Cardiac muscle cell (in vitro differentiated cells and primary cell): ENCODE results near the gene SGO2. TPM values are rescaled to one million over a fixed set of nuclear protein-coding genes. Genes with fewer than 3 reads are reported as not detected.
A peak's percentile ranks its signal among the peaks of the same experiment; 100 is the strongest.

Experiments
- DNase-seq, 2 donors: peaks; one replicate each; pipeline versions ENCODE4 v3.0.0 to v3.0.0-alpha.2; 2010 to 2017; ENCODE audit warnings: low read depth in 1 of 2, low spot score in 1 of 2
- H3K27ac ChIP-seq: fragments of 200-600 bp; sonication (generic); 2 replicates; pipeline ENCODE4 v1.5.1; 2016
- H3K27me3 ChIP-seq: fragments of 200-600 bp; sonication (generic); 2 replicates; pipeline ENCODE4 v1.6.0; 2016; ENCODE audit warnings: control low read depth
- H3K36me3 ChIP-seq: fragments of 200-600 bp; sonication (generic); 2 replicates; pipeline ENCODE4 v1.5.1; 2016; ENCODE audit warnings: control low read depth
- H3K4me1 ChIP-seq: fragments of 200-600 bp; sonication (generic); 2 replicates; pipeline ENCODE4 v1.8.1; 2017; ENCODE audit warnings: low read depth, mild to moderate bottlenecking, mixed run types
- H3K4me3 ChIP-seq: fragments of 200-600 bp; sonication (generic); 2 replicates; pipeline ENCODE4 v1.5.1; 2016; ENCODE audit warnings: mild to moderate bottlenecking
- H3K9me3 ChIP-seq: fragments of 200-600 bp; sonication (generic); 2 replicates; pipeline ENCODE4 v1.5.1; 2017; ENCODE audit warnings: low read depth, mild to moderate bottlenecking, control low read depth
- CTCF ChIP-seq: IDR thresholded peaks from 2 replicates; pipeline ENCODE4 v1.5.1; 2012; ENCODE audit warnings: low read depth, mild to moderate bottlenecking, low read length
- polyA plus RNA-seq: library from polyadenylated mRNA; unstranded; fragments of >200 nt; fragmentation: Nextera tagmentation; extraction: Ambion mirVana; gene quantifications from 2 replicates; pipeline ENCODE4 v1.2.1, GENCODE V29; 2016
- total RNA-seq: library from RNA; depleted of rRNA; stranded (reverse); fragments of >200 nt; gene quantifications from 2 replicates; pipeline ENCODE4 v1.2.3, GENCODE V29; 2016

The SGO2 gene
- total and polyA plus RNA-seq, 2 experiments from 2014 or later: 8.1 to 13.9 TPM

DNA sequence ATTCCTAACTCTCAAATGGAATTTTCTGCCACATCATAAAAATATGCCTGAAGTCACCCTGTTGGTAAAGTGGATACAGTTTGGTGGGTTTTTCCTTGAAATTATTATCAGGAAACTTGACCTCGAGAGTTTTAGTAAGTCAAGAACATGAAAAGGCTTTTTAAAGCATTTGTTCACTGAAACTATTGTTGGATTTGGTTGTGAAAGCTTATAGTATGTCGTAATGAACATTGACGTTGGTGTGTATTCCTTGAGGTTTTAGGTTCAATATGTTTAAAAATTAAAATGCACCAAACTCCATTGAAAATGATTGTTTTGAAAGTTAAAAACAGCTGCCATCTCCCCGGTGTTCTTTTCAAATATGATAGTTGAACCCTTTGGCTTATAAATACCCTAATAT, 90.6 kb downstream of the SGO2 start:
- H3K27me3 ChIP-seq: no peaks in the 10 kb centered on the region
- no peak overlapping the region for H3K27ac ChIP-seq
- TF ChIP-seq CTCF: no peak
- peak in 1 of 2 donors; percentile 67 for DNase-seq
- H3K4me1 ChIP-seq: no peaks in the 10 kb centered on the region
- no peaks in the 10 kb centered on the region for H3K9me3 ChIP-seq
- H3K4me3 ChIP-seq: no peak overlapping the region
- H3K36me3 ChIP-seq: no peaks in the 10 kb centered on the region

DNA sequence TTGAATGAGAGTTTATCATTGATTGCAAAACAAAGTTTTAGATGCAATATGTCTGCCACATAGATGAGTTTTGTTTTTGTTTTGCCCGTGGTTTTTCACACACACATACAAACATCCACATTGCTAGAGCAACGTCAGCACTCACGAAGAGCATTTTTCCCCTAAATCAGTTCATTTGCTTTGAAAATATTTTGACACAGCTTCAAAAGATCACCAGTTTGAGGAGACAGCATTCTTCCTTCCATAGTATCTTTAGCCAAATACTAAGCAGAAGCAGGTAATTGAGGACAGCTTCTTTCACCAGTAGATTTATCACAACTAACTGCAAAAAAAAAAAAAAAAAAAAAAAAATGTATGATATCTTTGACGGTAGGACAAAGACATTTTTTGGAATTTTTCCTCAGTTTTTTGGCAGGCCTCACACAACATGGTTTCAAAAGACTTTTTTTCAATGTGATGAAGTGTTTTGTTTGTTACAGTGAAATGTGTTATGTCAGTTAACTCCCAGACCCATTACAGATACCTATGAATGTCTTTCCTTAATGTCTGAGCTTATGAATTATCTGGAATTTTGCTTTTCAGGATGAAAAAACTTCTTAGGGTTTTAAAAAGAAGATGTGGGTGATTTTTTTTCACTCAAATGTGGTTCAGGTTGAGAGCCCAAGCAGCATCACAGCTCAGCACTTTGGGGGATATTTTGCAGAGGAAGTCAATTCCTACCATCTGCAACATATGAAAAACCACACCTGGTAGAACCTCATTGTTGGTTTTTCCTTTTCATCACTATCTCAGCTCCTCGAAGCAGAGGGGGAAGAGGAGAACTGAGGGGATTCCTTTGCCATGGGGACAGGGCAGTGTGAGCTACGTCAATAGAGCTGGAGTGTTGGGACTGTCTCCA, 91.4 kb downstream of the SGO2 start:
- no peaks in the 10 kb centered on the region for H3K4me1 ChIP-seq
- peak in 1 of 2 donors; percentile 82 for DNase-seq
- H3K9me3 ChIP-seq: no peaks in the 10 kb centered on the region
- H3K27ac ChIP-seq: no peak overlapping the region
- no peak for TF ChIP-seq CTCF
- H3K36me3 ChIP-seq: no peaks in the 10 kb centered on the region
- H3K4me3 ChIP-seq: no peak overlapping the region
- no peaks in the 10 kb centered on the region for H3K27me3 ChIP-seq

DNA sequence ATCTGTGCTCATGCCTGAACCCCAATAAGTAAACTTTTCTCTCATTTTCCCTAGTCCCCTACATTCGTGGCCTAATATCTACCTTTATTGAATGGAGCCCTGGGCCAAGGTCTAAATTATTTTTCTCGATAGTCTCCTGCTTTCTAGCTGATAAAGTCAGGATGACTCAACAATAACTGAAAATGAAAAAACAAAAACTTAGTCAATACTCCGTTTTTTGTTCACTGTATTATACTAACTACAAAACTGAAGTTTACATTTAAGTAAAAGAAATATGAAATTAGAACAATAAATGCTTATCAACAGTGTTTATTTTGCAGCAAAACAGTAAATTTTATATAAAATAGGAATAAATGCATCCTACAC, 92.0 kb downstream of the SGO2 start:
- no peak overlapping the region for H3K27ac ChIP-seq
- DNase-seq: no peak
- no peak for TF ChIP-seq CTCF
- H3K4me3 ChIP-seq: no peak overlapping the region
- no peaks in the 10 kb centered on the region for H3K27me3 ChIP-seq
- H3K36me3 ChIP-seq: no peaks in the 10 kb centered on the region
- H3K9me3 ChIP-seq: no peaks in the 10 kb centered on the region
- no peaks in the 10 kb centered on the region for H3K4me1 ChIP-seq

GRCh38 chr2:200618590-200619021, 92.6 kb downstream of the SGO2 start:
- Histone ChIP-seq H3K4me3 (no peak overlapping the region), H3K36me3 (no peaks in the 10 kb centered on the region)
- DNase-seq: peak in 1 of 2 donors; percentile 87

GRCh38 chr2:200619279-200619678, 93.3 kb downstream of the SGO2 start:
- H3K27ac ChIP-seq: no peak overlapping the region
- no peaks in the 10 kb centered on the region for H3K36me3 ChIP-seq
- no peaks in the 10 kb centered on the region for H3K27me3 ChIP-seq
- no peak overlapping the region for H3K4me3 ChIP-seq
- no peaks in the 10 kb centered on the region for H3K9me3 ChIP-seq
- DNase-seq: no peak
- TF ChIP-seq CTCF: no peak
- no peaks in the 10 kb centered on the region for H3K4me1 ChIP-seq

More at GRCh38 chr2:200618590-200619021, 92.6 kb downstream of the SGO2 start:
- TF ChIP-seq CTCF: peak; percentile 59
- Histone ChIP-seq H3K9me3 (no peaks in the 10 kb centered on the region), H3K27me3 (no peaks in the 10 kb centered on the region), H3K4me1 (no peaks in the 10 kb centered on the region), H3K27ac (no peak overlapping the region)
